Cortex of kidney (tissue), 1 donor: ENCODE results near the gene HMGA1.
A peak's percentile ranks its signal among the peaks of the same experiment; 100 is the strongest.
"Not testable (repeated sequence)": the region's sequence is repeated elsewhere in the genome, so short reads cannot be mapped to it uniquely, and the experiment has no call there.

Experiments
- DNase-seq: peaks from one replicate; lab custom pipeline; 2025; lab: John Stamatoyannopoulos, UW

HMGA1 gene

DNA sequence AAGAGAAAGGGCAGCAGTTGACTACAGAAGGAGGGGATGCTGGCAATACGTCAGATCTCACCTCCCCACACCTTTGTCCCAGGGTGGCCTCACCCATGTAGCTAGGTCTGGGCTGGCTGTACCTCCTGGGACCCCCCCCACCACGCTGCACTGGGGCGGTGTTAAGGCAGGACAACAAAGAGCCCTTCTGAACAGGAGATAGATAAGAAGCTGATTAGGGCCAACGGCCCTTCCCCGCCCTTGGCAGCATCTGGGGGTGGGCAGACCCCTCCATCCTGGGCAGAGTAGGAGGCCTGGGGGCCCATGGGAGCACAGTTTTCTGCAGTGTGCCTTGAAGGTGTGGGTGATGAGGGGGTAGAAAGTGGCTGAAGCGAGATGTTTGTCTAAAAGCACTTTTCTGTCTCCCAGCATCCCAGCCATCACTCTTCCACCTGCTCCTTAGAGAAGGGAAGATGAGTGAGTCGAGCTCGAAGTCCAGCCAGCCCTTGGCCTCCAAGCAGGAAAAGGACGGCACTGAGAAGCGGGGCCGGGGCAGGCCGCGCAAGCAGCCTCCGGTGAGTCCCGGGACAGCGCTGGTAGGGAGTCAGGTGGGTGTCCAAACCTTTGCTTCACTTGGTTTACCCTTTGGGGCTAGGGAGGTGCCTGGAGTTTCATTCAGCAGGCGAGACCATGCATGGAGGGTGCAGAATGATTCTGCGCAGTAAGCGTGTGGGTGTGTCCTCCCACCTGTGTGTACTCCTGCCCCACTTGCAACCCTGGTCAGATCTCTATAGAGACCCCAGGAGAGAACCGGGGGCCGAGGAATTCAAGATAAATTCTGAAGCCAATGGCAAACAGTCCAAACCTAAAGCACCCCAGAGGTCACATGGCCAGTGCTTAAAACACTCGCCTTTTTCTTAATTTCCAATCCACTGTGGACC is 3.9 kb downstream of the HMGA1 start:
- no peak for DNase-seq

DNA sequence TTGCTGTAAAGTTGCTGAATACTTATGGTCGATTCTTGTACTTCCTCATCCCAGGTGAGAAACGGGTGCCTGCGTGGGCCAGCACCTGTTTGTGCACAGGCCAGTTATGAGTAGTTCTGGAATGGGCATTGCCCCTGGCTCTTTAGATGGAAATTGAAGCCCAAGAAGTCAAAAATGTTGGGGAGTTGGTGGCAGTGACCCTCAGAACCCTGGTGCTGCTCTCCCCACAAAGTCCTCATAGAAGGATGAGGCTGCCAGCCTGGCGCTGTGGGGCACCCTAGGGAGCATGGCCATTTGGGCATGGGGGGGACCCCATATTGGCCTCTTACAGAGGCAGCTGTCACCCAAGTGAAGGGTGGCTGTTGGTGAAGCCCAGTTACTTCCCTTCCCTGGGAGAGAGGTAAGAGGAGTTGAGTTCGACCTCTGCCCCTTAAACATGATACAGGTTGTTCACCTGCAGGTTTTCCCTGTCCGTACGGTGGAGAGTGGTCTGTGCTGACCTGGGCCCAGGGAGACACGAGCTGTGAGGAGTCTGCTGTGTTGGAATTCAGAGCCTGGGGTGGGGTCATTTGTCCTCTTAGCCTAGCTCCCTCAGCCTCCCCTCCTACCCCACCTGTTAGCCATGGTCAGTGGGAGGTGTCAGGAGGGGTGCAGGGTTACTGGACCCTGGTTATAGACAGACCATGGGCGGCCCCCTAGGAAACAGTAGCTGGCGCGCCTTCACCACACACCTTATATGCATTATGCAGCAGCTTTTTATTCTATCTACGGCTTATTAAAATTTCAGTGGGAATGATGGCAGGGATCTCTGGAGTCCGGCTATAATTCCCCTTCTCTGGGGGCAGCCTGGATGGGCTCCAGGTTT is 4.9 kb downstream of the HMGA1 start:
- no peak for DNase-seq

DNA sequence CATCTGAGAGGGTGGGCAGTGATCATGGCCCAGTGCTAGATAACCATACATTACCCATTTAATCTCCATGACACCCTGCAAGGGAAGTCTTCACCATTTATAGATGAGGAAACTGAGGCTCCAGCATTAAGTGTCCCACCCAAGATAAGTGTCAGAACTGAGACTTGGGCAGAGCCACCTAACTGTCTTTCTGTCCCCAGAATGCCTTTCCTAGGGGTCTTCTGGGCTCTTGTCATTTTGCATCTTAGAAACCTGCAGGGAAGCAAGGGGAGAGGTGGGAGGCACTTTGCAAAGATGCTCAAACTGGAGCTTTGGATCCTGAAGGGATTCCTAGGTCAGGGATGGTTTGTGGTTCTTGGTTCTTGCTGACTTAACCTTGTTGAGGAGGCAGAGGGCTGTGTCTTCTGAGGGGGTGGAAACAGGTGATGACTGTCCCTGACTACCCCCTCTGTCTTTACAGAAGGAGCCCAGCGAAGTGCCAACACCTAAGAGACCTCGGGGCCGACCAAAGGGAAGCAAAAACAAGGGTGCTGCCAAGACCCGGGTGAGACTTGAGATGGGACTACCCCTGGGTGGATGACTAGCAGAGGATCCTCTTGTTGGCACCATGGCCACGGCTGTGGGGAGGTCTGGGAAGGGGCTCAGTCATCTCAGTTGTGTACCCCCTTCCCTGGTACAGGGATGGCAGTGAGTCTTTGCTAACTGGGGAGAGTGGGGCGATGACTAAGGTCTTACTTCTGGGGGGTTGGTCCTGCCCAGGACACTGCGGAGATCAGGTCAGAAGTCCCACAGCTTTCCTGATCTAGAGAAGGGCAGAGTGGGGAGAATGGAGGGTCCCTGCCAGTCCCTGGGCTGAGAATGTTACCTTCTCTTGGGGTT is 5.8 kb downstream of the HMGA1 start:
- DNase-seq, result no peak

DNA sequence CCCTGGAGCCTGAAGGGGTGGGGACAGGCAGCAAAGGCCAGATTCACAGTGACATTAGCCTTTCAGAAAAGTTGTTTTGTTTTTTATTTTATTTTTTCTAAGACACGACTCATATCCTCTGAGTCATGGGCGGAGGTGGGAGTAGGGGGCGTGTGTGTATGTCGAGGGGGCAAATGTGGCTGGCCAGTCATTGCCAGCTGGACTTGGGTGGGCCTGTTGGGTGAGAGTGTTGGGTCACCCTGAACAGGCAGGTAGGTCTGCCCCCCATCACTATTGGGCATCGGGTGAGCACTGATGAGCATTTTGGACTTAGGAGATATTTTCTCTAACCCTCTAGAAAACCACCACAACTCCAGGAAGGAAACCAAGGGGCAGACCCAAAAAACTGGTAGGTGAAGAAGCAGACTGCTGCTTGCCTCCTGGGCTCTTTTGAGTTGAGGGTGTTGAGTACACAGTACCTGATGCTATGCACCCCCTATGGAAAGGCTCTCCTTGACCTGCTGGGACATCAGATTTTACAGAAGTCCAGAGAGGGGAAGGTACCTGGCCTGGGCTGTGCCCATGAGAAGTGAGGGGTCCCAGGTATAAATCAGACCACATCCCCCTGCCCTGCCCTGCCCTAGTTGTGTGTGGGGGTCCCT is 6.6 kb downstream of the HMGA1 start:
- DNase-seq, result no peak

DNA sequence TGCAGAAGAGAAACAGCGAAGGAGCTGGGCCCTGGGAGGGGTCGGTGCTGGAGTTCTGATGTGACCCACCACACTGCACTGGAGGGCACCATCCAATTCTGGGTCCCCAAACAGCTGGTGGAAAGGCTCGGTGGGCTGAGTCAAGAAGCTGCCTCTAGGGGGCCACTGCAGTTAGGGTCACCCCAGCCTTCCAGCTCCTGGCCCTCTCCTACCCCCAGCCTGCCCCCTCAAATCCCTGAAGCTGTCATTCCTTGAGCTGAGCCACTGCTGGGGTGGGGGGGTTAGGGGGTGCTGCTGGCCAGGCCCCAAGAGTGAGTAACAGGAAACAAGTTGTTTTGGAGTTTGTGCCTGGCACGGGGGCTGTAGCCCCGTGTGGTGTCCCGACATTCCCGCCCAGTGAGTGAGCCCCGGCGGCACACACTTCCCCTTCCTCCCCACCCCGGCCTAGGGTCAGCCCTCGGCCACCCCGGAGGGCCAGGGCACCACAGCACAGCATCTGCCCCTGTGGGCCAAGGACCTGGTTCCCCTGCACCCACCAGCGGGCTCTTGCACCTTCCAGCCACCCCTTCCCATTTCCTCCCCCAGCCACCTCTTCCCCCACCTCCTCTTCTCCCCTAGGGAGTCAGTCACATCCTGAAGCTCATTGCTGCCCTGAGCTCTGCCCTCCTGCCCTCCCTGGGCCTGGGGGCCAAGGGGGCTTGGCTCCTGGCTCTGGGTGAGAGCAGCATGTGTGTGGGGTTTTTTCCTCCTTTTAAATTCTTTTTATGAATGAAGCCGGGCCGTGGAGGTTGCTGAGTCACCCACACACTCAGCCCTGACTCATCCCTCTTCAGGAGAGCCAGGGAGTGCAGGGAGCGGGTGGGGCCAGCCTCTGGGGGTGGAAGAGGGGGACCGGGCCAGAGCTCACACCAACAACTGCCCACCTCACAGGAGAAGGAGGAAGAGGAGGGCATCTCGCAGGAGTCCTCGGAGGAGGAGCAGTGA is 7.5 kb downstream of the HMGA1 start:
- DNase-seq, result no peak

DNA sequence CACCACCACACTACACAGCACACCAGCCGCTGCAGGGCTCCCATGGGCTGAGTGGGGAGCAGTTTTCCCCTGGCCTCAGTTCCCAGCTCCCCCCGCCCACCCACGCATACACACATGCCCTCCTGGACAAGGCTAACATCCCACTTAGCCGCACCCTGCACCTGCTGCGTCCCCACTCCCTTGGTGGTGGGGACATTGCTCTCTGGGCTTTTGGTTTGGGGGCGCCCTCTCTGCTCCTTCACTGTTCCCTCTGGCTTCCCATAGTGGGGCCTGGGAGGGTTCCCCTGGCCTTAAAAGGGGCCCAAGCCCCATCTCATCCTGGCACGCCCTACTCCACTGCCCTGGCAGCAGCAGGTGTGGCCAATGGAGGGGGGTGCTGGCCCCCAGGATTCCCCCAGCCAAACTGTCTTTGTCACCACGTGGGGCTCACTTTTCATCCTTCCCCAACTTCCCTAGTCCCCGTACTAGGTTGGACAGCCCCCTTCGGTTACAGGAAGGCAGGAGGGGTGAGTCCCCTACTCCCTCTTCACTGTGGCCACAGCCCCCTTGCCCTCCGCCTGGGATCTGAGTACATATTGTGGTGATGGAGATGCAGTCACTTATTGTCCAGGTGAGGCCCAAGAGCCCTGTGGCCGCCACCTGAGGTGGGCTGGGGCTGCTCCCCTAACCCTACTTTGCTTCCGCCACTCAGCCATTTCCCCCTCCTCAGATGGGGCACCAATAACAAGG is 8.5 kb downstream of the HMGA1 start:
- DNase-seq, result not testable (repeated sequence)

DNA sequence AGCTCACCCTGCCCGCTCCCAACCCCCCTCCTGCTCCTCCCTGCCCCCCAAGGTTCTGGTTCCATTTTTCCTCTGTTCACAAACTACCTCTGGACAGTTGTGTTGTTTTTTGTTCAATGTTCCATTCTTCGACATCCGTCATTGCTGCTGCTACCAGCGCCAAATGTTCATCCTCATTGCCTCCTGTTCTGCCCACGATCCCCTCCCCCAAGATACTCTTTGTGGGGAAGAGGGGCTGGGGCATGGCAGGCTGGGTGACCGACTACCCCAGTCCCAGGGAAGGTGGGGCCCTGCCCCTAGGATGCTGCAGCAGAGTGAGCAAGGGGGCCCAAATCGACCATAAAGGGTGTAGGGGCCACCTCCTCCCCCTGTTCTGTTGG is 9.1 kb downstream of the HMGA1 start:
- not testable (repeated sequence) for DNase-seq

DNA sequence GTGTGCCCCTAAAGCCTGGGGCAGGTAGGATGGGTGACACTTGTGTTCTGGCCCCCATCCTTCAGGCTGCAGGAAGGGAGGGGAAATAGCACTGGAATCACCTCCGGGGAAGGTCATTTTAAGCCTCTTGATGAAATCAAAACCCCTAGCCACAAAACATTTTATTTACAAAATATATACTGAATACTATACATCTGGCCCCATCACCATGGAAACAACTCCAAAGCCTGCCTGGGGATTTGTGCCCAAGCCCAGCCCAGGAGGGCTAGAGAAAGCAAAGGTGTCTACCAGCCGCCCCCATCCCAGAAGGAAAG is 9.5 kb downstream of the HMGA1 start:
- DNase-seq, result no peak

DNA sequence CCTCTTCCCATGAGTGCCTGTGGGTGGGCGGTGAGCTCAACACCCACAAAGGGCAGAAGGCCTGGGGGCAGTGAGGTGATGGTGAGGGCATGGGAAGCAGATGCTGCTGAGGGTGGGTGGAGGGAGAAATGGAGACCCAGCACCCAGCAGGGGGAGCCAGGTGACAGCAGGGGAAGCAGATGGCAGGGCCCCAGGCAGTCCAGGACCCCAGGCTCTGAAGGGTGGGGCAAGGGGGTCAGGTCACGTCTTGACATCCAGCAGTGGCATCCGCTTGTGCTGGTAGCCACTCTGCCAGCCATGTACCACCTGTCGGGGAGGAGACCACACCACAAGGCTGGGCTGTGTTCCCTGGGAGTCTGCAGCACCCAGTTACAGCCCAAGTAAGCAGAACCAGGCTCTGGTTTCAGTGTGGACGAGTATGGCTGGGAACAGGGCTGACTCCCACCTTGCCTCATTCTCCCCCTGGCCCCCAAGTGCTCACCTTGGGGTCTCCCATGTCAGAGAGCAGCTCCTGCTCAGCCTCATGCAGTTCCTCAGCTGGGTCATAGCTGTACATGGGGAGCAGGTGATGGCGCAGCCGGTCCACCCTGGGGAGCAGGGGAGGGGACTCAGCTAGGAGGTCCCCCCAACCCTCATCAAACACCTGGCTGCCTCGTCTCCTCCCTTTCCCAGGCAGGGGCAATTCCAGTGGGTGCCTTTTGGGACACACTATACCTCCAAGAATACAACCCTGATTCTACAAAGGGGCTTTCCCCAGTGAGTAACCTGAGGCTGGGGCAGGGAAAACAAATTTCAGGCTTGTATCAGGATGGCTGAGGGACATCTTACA is 10.1 kb downstream of the HMGA1 start:
- no peak for DNase-seq

DNA sequence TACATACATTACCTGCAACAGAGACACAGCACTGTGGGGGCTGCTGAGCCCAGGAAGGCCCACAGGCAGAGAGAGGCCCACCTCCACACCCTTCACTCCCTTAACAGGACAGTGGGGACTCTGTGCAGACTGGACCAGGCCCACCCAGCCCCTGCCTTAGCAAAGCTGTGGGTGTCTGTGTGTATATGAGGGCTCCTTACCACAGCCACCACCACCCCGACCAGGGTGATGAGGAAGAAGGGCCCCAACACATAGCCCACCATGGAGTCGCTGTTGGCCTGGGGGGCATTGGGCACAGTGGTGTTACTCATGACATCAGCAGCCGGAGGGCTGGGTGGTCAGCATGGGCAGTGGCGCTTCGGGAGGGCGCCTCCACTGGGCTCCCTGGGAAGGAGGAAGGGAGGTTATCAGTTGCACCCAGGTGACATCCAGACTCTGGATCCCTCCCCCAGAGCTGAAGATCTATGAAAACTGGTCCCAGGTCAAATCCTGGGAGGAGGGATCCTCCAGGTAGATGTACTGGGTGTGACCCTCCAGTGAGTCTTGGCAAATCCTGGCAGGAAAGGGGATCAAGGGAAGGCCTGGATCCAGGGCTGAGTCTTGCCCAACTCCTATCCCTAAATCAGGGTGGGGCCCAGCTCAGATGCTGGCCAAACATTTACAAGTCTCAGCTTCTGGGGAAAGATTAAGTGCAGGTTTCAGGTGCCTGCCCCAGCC is 11.0 kb downstream of the HMGA1 start:
- DNase-seq, result no peak

DNA sequence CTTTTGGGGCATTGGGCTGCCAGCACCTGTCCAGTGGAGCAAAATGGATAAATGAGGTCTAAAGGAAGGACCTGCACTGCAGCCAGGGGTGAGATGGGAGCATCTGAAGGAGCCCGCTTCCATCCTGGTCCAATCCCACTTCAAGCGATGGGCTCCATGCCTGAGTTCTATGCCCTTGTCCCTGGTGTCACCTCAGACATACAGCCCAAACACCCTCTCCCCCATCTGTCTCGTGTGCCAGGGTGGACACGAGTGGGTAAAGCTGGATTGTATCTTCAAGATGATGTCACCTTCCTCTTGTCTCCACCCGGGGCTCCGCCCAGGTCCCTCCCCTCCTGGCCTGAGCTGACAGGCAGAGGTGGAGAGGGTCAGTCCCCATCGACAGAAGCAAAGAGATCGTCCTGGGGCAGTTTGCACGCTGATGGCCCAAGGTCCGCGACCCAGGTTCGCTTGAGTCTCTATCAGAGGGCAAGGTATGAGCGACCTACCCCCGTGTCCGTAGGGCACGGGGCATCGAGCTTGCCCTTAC is 11.6 kb downstream of the HMGA1 start:
- no peak for DNase-seq

DNA sequence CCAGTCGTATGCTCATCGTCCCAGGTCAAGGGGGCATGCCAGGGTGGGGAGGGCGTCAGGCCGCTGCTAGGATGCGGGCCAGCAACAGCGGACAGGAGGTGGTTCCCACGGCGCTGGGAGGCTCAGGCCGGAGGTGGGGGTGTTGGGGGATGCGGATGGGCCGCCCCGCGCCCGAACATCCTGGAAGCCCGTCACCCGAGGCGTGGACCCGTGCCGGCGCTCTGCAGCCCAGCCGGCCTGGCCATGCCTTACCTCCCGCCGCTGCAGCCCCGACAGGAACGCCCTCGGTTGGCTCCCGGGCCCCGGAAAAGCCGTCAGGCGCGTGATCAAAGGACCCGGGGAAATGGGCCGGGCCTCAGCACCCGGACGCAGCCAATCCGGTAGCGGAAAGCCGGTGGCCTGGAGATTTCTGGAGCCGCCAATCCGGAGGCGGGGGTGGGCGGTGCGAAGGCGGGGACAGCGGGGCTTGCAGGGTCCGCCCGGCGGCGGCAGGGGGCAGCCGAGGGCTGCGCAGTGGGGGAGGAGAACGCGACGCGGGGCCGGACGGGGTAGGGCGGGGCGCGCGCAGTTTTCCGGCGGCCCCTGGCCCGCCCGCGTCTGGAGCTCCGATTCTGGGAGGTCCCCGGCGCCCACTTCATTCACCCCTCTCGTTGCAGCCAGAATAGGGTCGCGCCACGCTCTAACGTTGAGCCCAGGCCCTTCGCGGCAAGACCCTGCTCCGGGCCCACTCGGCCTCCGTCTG is 12.2 kb downstream of the HMGA1 start, which contains the start of gene SMIM29:
Gene SMIM29 (minus strand): TSS at position 280 of the 742 bp plus-strand sequence. CDS start 1,215 bp downstream, outside the sequence.
- DNase-seq, result peak; percentile 89

DNA sequence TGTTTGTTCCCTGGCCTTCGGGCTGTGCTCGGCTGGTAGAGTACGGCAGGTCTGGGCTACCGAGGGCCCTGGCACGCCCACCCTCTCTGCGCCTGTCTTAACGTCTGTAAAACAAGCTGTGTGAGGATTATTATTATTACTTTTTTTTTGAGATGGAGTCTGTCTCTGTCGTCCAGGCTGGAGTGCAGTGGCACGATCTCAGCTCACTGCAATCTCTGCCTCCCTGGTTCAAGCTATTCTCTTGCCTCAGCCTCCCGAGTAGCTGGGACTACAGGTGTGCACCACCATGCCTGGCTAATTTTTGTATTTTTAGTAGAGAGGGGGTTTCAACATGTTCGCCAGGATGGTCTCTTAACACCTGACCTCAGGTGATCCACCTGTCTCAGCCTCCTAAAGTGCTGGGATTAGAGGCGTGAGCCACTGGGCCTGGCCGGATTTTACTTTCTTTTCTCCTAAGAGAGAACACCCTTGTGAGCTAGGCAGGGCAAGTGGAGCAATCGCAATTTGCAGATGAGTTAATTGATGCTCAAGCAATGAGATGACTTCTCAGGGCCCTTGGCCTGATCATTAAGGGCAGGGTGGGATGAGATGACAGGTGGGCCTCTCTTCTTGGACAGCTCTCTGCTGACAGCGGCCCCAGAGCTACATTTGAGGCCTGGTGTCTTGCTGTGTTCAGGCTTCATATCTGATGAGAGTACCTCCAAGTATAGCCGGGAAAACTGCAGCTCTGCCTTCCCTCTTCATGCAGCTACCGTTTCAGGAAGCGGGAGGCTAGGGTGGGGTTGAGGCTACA is 13.0 kb downstream of the HMGA1 start:
- no peak for DNase-seq

DNA sequence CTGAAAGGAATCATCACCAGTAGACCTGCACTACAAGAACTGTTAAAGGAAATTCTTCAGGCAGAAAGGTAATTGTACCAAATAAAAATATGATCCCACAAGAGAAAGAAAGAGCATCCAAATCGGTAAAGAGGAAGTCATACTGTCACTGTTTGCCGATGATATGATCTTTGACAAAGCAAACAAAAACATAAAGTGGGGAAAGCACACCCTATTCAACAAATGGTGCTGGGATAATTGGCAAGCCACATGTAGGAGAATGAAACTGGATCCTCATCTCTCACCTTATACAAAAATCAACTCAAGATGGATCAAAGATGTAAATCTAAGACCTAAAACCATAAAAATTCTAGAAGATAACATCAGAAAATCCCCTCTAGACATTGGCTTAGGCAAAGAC is 15.7 kb downstream of the HMGA1 start:
- DNase-seq, result not testable (repeated sequence)

DNA sequence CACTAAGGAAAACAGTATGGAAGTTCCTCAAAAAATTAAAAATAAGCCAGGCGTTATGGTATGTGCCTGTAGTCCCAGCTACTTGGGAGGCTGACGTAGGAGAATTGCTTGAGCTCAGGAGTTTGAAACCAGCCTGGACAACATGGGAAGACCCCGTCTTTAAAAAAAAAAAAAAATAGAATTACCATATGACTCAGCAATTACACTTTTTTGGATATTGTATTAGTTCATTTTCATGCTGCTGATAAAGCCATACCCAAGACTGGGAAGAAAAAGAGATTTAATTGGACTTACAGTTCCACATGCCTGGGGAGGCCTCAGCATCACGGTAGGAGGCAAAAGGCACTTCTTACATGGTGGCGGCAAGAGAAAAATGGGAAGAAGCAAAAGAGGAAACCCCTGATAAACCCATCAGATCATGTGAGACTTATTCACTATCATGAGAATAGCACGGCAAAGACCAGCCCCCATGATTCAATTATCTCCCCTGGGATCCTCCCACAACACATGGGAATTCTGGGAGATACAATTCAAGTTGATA is 22.9 kb downstream of the HMGA1 start:
- no peak for DNase-seq
